Measurements from ENCODE around the gene KCNQ2.

DNA sequence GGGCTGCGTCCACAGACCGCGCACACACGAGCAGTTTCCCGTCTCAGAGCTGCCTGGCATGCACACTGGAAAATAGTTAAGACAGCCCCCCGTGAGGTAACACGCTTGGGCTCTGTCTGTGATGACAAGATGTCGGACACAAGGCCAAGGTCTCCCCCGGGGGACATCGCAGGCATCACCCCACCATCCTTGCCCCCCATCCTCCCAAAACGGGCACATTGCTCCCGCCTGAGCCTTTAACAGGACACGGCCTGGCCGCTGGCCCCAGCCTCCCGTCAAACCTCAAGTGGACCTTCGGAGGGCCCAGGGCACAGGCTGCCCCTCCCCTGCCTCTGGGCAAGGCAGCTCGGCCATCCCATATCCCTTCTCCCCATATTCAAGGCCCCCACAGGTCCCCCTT is 5.6 kb downstream of the KCNQ2 start:
- TF ChIP-seq, protein P1, sequence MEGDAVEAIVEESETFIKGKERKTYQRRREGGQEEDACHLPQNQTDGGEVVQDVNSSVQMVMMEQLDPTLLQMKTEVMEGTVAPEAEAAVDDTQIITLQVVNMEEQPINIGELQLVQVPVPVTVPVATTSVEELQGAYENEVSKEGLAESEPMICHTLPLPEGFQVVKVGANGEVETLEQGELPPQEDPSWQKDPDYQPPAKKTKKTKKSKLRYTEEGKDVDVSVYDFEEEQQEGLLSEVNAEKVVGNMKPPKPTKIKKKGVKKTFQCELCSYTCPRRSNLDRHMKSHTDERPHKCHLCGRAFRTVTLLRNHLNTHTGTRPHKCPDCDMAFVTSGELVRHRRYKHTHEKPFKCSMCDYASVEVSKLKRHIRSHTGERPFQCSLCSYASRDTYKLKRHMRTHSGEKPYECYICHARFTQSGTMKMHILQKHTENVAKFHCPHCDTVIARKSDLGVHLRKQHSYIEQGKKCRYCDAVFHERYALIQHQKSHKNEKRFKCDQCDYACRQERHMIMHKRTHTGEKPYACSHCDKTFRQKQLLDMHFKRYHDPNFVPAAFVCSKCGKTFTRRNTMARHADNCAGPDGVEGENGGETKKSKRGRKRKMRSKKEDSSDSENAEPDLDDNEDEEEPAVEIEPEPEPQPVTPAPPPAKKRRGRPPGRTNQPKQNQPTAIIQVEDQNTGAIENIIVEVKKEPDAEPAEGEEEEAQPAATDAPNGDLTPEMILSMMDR (IDR thresholded peaks at IDR 0.05) = no peak
- TF ChIP-seq POLR2A (IDR thresholded peaks at IDR 0.05) = no peak
